MM.1S (cell line): ENCODE measurements around the gene RAPSN.

Source experiments
- CTCF ChIP-seq: fragments of 300-600 bp; sonication (generic); IDR thresholded peaks from 2 replicates; pipeline ENCODE4 v1.5.1; 2016; ENCODE audit warnings: antibody characterized with exemption, low read length, mixed read lengths
- EZH2 ChIP-seq: fragments of 300-600 bp; sonication (generic); optimal IDR thresholded peaks from 2 replicates; pipeline ENCODE3; 2017; ENCODE audit warnings: low read depth, mild to moderate bottlenecking, antibody characterized with exemption, low read length, mixed read lengths

GRCh38 chr11:47495011-47495855 is 46.3 kb upstream of the RAPSN start:
- TF ChIP-seq CTCF (no peak), EZH2 (no peak)
